Stimulated activated CD8-positive, alpha-beta memory T cell treated with anti-CD3 and anti-CD28 coated beads, Interleukin-7, amount 100 ng/mL, for 4 hours (primary cell): ENCODE data around the gene BCAS3.

ENCODE experiments used
- DNase-seq, 2 donors: peaks; one replicate each; pipeline ENCODE4 v3.0.0-alpha.2; 2020; ENCODE audit warnings: low read depth in 2 of 2

BCAS3 gene

GRCh38 chr17:61155590-61156237 lies 478.1 kb downstream of the BCAS3 start:
- DNase-seq = no peak

- no peak for DNase-seq
These were observed 479.7 kb downstream of the BCAS3 start for GRCh38 chr17:61157246-61157886.

- DNase-seq = no peak
These were observed 480.7 kb downstream of the BCAS3 start for GRCh38 chr17:61158376-61158775.

- DNase-seq = no peak
These were observed 481.7 kb downstream of the BCAS3 start for GRCh38 chr17:61159221-61159814.

- no peak for DNase-seq
These were observed 482.6 kb downstream of the BCAS3 start for GRCh38 chr17:61160204-61160603.

GRCh38 chr17:61160789-61161445 lies 483.3 kb downstream of the BCAS3 start:
- DNase-seq = no peak

GRCh38 chr17:61161615-61162134 lies 484.0 kb downstream of the BCAS3 start:
- DNase-seq = no peak

GRCh38 chr17:61164517-61164916 lies 486.9 kb downstream of the BCAS3 start:
- DNase-seq = no peak

- no peak for DNase-seq
These were observed 489.4 kb downstream of the BCAS3 start for GRCh38 chr17:61167075-61167474.

GRCh38 chr17:61168506-61168905 lies 490.9 kb downstream of the BCAS3 start:
- DNase-seq = no peak

GRCh38 chr17:61174310-61174709 lies 496.7 kb downstream of the BCAS3 start:
- no peak for DNase-seq

- no peak for DNase-seq
These were observed 497.9 kb downstream of the BCAS3 start for GRCh38 chr17:61175298-61176142.

- no peak for DNase-seq
These were observed 499.7 kb downstream of the BCAS3 start for GRCh38 chr17:61177351-61177750.

- no peak for DNase-seq
These were observed 500.6 kb downstream of the BCAS3 start for GRCh38 chr17:61178284-61178683.

GRCh38 chr17:61179380-61179806 lies 501.7 kb downstream of the BCAS3 start:
- DNase-seq = no peak

- DNase-seq = no peak
These were observed 506.1 kb downstream of the BCAS3 start for GRCh38 chr17:61183793-61184192.

- no peak for DNase-seq
These were observed 507.7 kb downstream of the BCAS3 start for GRCh38 chr17:61185385-61185784.

GRCh38 chr17:61187038-61187437 lies 509.4 kb downstream of the BCAS3 start:
- no peak for DNase-seq

- DNase-seq = no peak
These were observed 510.4 kb downstream of the BCAS3 start for GRCh38 chr17:61188081-61188480.

- DNase-seq = no peak
These were observed 512.3 kb downstream of the BCAS3 start for GRCh38 chr17:61189968-61190367.

GRCh38 chr17:61196302-61196704 lies 518.7 kb downstream of the BCAS3 start:
- no peak for DNase-seq

GRCh38 chr17:61196799-61197198 lies 519.1 kb downstream of the BCAS3 start:
- no peak for DNase-seq
